Motor neuron (in vitro differentiated cells): ENCODE results near the gene FBN2. TPM values are rescaled to one million over a fixed set of nuclear protein-coding genes. Genes with fewer than 3 reads are reported as not detected.

ENCODE experiments used
- ATAC-seq, 8 experiments: fragments of 200-7000 bp; cut with Tn5 transposase; replicated peaks in 6 of 8; 2 replicates each; pipeline ENCODE4 v1.8.0; 2021; ENCODE audit warnings: mild to moderate bottlenecking in 8 of 8, moderate library complexity in 8 of 8
- H3K27ac ChIP-seq, 2 donors: fragments of 250-450 bp; sonication (Bioruptor Pico); 2 replicates each; pipeline ENCODE4 v1.9.0; 2021; ENCODE audit warnings: antibody characterized with exemption in 2 of 2, mild to moderate bottlenecking in 2 of 2, moderate library complexity in 1 of 2
- H3K4me1 ChIP-seq, 2 donors: fragments of 250-450 bp; sonication (Bioruptor Pico); replicated peaks in 1 of 2; 2 replicates each; pipeline ENCODE4 v1.6.1; 2021; ENCODE audit warnings: antibody characterized with exemption in 2 of 2, mild to moderate bottlenecking in 2 of 2, moderate library complexity in 1 of 2
- H3K4me3 ChIP-seq, 5 donors: fragments of 250-450 bp; sonication (Bioruptor Pico); 2 replicates each; pipeline ENCODE4 v1.9.0; 2021; ENCODE audit warnings: antibody characterized with exemption in 5 of 5, mild to moderate bottlenecking in 5 of 5, moderate library complexity in 4 of 5
- WGBS, 10 experiments: fragments of 450-650 bp; shearing (Covaris generic); methylation state at CpG; one replicate each; pipeline ENCODE4 v1.0.0; 2022; 5-methylcytosine and 5-hydroxymethylcytosine counted together
- in situ Hi-C, 9 experiments: fragments of 400-800 bp; cut with MboI; loops; one replicate each; pipeline ENCODE4 v1.15.0; 2021; ENCODE audit warnings: low sequenced_read_pairs in 9 of 9, low pct_unique_long_range_greater_than_20kb in 2 of 9; ENCODE audit not compliant: unreplicated experiment in 9 of 9
- total RNA-seq, 8 experiments: library from RNA; unstranded; fragments of 300-600 nt; gene quantifications; 2 replicates each; pipeline versions ENCODE4 v1.2.3 to v1.2.4, GENCODE V29; 2022

FBN2 gene
- total RNA-seq, 8 experiments from 2014 or later, result 5.3 to 129 (median 15.1) TPM

GRCh38 chr5:128212191-128212806 lies 325.7 kb downstream of the FBN2 start:
- no peak overlapping the region for H3K27ac ChIP-seq
- H3K4me1 ChIP-seq, result no peaks in the 10 kb centered on the region
- no peak overlapping the region for H3K4me3 ChIP-seq
- peak in 4 of 8 experiments; percentile 7 to 32 (median 14) for ATAC-seq
- WGBS, 10 experiments, result 0 to 100% (median 79%) methylated on average over 1 to 5 of the region's 5 CpGs
- in situ Hi-C loops, result loop anchor here in 8 of 9 experiments (5.0 to 25.0 kb wide), 8 partner anchors 283 to 1550 kb away; no protein-coding TSS in a partner anchor

- ATAC-seq, result no peak
- no peaks in the 10 kb centered on the region for H3K4me1 ChIP-seq
- H3K4me3 ChIP-seq, result no peak overlapping the region
- no peak overlapping the region for H3K27ac ChIP-seq
- in situ Hi-C loops, result loop anchor here in 8 of 9 experiments (10.0 to 25.0 kb wide), 7 partner anchors 454 to 1554 kb away; no protein-coding TSS in a partner anchor
Observed at GRCh38 chr5:128208436-128208835, 329.6 kb downstream of the FBN2 start.
